ENCODE data around the gene MRPL27.
"Not testable (repeated sequence)": the region's sequence is repeated elsewhere in the genome, so short reads cannot be mapped to it uniquely, and the experiment has no call there.

MRPL27 gene

GRCh38 chr17:50372758-50373556, at the start of gene MRPL27, which contains the start of gene EME1:
MRPL27 (minus strand) TSS chr17:50373184; CDS start chr17:50373170, 14 bp downstream.
EME1 (plus strand) TSS chr17:50373229; CDS start chr17:50375209, 1,980 bp downstream.
- peak; percentile 91 for DNase-seq

GRCh38 chr17:50422738-50423137, 49.8 kb upstream of the MRPL27 start:
- no peak for DNase-seq

- DNase-seq, result peak; percentile 18
These were observed 48.5 kb upstream of the MRPL27 start for GRCh38 chr17:50421308-50422051.

GRCh38 chr17:50420419-50421112, 47.6 kb upstream of the MRPL27 start:
- no peak for DNase-seq

GRCh38 chr17:50419577-50419976, 46.6 kb upstream of the MRPL27 start:
- not testable (repeated sequence) for DNase-seq

GRCh38 chr17:50414808-50415207, 41.8 kb upstream of the MRPL27 start:
- no peak for DNase-seq

- no peak for DNase-seq
These were observed 39.3 kb upstream of the MRPL27 start for GRCh38 chr17:50412188-50412732.

- DNase-seq, result no peak
These were observed 34.9 kb upstream of the MRPL27 start for GRCh38 chr17:50407921-50408320.

- DNase-seq, result no peak
These were observed 33.6 kb upstream of the MRPL27 start for GRCh38 chr17:50406578-50406977.

- not testable (repeated sequence) for DNase-seq
These were observed 32.4 kb upstream of the MRPL27 start for GRCh38 chr17:50405351-50405750.

- DNase-seq, result not testable (repeated sequence)
These were observed 26.6 kb upstream of the MRPL27 start for GRCh38 chr17:50399591-50399990.

- DNase-seq, result not testable (repeated sequence)
These were observed 25.7 kb upstream of the MRPL27 start for GRCh38 chr17:50398672-50399071.

GRCh38 chr17:50397919-50398285, 24.9 kb upstream of the MRPL27 start:
- no peak for DNase-seq

GRCh38 chr17:50397111-50397918, 24.3 kb upstream of the MRPL27 start, which contains the start of gene LRRC59:
LRRC59 (minus strand) TSS chr17:50397523; CDS start chr17:50397317, 206 bp downstream.
- DNase-seq, result peak; percentile 94

GRCh38 chr17:50396261-50397110, 23.5 kb upstream of the MRPL27 start:
- peak; percentile 15 for DNase-seq

GRCh38 chr17:50394711-50395110, 21.7 kb upstream of the MRPL27 start:
- no peak for DNase-seq

- DNase-seq, result no peak
These were observed 20.7 kb upstream of the MRPL27 start for GRCh38 chr17:50393700-50394099.

GRCh38 chr17:50392621-50393020, 19.6 kb upstream of the MRPL27 start:
- DNase-seq, result no peak

- DNase-seq, result no peak
These were observed 16.6 kb upstream of the MRPL27 start for GRCh38 chr17:50389534-50389933.

- DNase-seq, result no peak
These were observed 15.7 kb upstream of the MRPL27 start for GRCh38 chr17:50388728-50389127.

- DNase-seq, result no peak
These were observed 13.5 kb upstream of the MRPL27 start for GRCh38 chr17:50386510-50386909.

Measured in CD4-positive, alpha-beta T cell treated with Interleukin-21 for 1 hour (primary cell).